HepG2 (cell line): ENCODE results near the gene NFKB2. TPM values are rescaled to one million over a fixed set of nuclear protein-coding genes. Genes with fewer than 3 reads are reported as not detected.

Experiments
- CBX1 ChIP-seq: IDR thresholded peaks from one replicate; pipeline ENCODE4 v1.6.1; 2016; ENCODE audit warnings: antibody characterized with exemption, low read depth
- CREM ChIP-seq, 2 experiments: sonication (generic) in 1 of 2; formaldehyde crosslinking in 1 of 2; IDR thresholded peaks; 2 replicates each; pipeline versions ENCODE4 v1.4.0 to v1.6.1; 2016 to 2020; ENCODE audit warnings: antibody characterized with exemption in 1 of 2, mild to moderate bottlenecking in 1 of 2, missing genetic modification reagents in 1 of 2
- HNF4G ChIP-seq, 2 experiments: sonication (generic) in 1 of 2; formaldehyde crosslinking in 1 of 2; IDR thresholded peaks; 2 replicates each; pipeline versions ENCODE4 v1.4.0 to v1.6.1; 2011 to 2020; ENCODE audit warnings: borderline replicate concordance in 2 of 2, low read depth in 2 of 2, mild to moderate bottlenecking in 2 of 2, low read length in 1 of 2, missing genetic modification reagents in 1 of 2, moderate library complexity in 1 of 2
- KDM1A ChIP-seq: IDR thresholded peaks from 2 replicates; pipeline ENCODE4 v1.6.1; 2016; ENCODE audit warnings: missing compliant biosample characterization
- MAF1 ChIP-seq: sonication (generic); formaldehyde crosslinking; IDR thresholded peaks from 2 replicates; pipeline ENCODE4 v1.5.0; 2020; ENCODE audit warnings: missing genetic modification reagents, borderline replicate concordance
- NFIC ChIP-seq: IDR thresholded peaks from 2 replicates; pipeline ENCODE4 v1.6.1; 2012; ENCODE audit warnings: mild to moderate bottlenecking, low read length, inconsistent platforms
- NPAS2 ChIP-seq: sonication (generic); formaldehyde crosslinking; IDR thresholded peaks from 2 replicates; pipeline ENCODE4 v1.8.0; 2022; ENCODE audit warnings: mild to moderate bottlenecking, missing genetic modification reagents, borderline replicate concordance
- PAX8 ChIP-seq: sonication (generic); formaldehyde crosslinking; IDR thresholded peaks from 2 replicates; pipeline ENCODE4 v1.8.0; 2022; ENCODE audit warnings: mild to moderate bottlenecking, missing genetic modification reagents, borderline replicate concordance
- RNF219 ChIP-seq: sonication (generic); formaldehyde crosslinking; IDR thresholded peaks from 2 replicates; pipeline ENCODE4 v1.5.0; 2020; ENCODE audit warnings: mild to moderate bottlenecking, missing genetic modification reagents
- ZBTB21 ChIP-seq: sonication (generic); formaldehyde crosslinking; IDR thresholded peaks from 2 replicates; pipeline ENCODE4 v1.4.0; 2020; ENCODE audit warnings: missing genetic modification reagents
- ZMYM3 ChIP-seq: sonication (generic); formaldehyde crosslinking; IDR thresholded peaks from 2 replicates; pipeline ENCODE4 v1.5.1; 2020; ENCODE audit warnings: mild to moderate bottlenecking, missing genetic modification reagents
- ZNF781 ChIP-seq: sonication (generic); formaldehyde crosslinking; IDR thresholded peaks from 2 replicates; pipeline ENCODE4 v1.5.1; 2020; ENCODE audit warnings: borderline replicate concordance, mild to moderate bottlenecking, missing genetic modification reagents; ENCODE audit errors: not compliant biosample characterization
- polyA plus RNA-seq, 8 experiments: library from polyadenylated mRNA; depleted of rRNA in 3 of 8; stranded (reverse) in 7 of 8; unstranded in 1 of 8; fragments of >200 nt; fragmentation: Illumina TruSeq in 4 of 8; extraction: Trizol in 4 of 8; gene quantifications; 2 replicates each; pipeline versions ENCODE4 v1.2.1 to v1.2.3, GENCODE V29; 2011 to 2016; ENCODE audit warnings: low read depth in 4 of 8, missing spikeins in 1 of 8, mixed read lengths in 1 of 8; ENCODE audit not compliant: insufficient read depth in 1 of 8
- total RNA-seq, 5 experiments: library from RNA; depleted of rRNA; stranded (reverse); fragments of >200 nt; fragmentation: Illumina TruSeq; extraction: Trizol; gene quantifications; 2 replicates each; pipeline ENCODE4 v1.2.3, GENCODE V29; 2016; ENCODE audit warnings: low read depth in 1 of 5
- TF ChIP-seq, protein P1 (sequence below): sonication (generic); formaldehyde crosslinking; IDR thresholded peaks from 2 replicates; pipeline ENCODE4 v1.4.0; 2020; ENCODE audit warnings: missing genetic modification reagents, borderline replicate concordance
- TF ChIP-seq, protein P2 (sequence below): sonication (generic); formaldehyde crosslinking; IDR thresholded peaks from 2 replicates; pipeline ENCODE4 v1.5.0; 2020; ENCODE audit warnings: mild to moderate bottlenecking, missing genetic modification reagents, moderate library complexity
- TF ChIP-seq, protein P3 (sequence below): sonication (generic); formaldehyde crosslinking; IDR thresholded peaks from 2 replicates; pipeline ENCODE4 v1.4.0; 2020; ENCODE audit warnings: missing genetic modification reagents, borderline replicate concordance

NFKB2 gene
- total and polyA plus RNA-seq, 2 of the 13 experiments (the other 11 are each of a cell fraction or from before 2014, with no cell fraction given) = 7.7 to 12.5 TPM

DNA sequence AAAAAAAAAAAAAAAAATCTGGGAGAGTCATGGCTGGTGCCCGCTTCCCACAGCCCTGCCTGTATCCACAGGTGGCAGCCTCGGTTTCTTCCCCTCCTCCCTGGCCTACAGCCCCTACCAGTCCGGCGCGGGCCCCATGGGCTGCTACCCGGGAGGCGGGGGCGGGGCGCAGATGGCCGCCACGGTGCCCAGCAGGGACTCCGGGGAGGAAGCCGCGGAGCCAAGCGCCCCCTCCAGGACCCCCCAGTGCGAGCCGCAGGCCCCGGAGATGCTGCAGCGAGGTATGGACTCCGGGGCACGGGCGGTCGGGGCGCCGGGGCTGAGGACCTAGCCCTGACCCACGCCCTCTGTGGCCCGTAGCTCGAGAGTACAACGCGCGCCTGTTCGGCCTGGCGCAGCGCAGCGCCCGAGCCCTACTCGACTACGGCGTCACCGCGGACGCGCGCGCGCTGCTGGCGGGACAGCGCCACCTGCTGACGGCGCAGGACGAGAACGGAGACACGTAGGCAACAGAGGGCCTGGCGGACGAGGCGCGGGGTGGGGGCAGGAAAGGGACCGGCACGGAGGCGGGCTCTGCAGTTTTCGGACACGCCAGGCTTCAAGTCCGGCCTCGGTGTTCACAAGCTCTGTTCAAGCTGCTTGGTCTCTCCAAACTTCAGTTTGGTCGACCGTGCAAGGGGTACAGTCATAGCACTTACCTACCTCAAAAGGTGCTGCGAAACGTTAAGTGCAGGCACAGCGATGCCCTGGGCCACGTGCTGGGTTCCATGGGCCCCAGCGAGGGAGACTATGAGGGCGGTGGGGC, 3.9 kb downstream of the NFKB2 start (continued):
- TF ChIP-seq HNF4G (IDR thresholded peaks at IDR 0.05; ENCODE audit: borderline replicate concordance, low read depth, low read length) = no peak
- peak; percentile 14; the same call in 1 of the 2 replicates for TF ChIP-seq HNF4G (CRISPR knock-in tag; IDR thresholded peaks at IDR 0.05; ENCODE audit: borderline replicate concordance, low read depth)
- TF ChIP-seq CBX1 = peak; percentile 77
- TF ChIP-seq CREM (IDR thresholded peaks at IDR 0.05) = no peak; the same call in 1 of the 2 replicates
- TF ChIP-seq CREM (CRISPR knock-in tag; IDR thresholded peaks at IDR 0.05) = peak; percentile 63; the same call in 1 of the 2 replicates
- TF ChIP-seq NFIC = no peak
- no peak for TF ChIP-seq RNF219 (CRISPR knock-in tag)
- peak; percentile 59; the same call in 1 of the 2 replicates for TF ChIP-seq ZBTB21 (CRISPR knock-in tag)
- TF ChIP-seq KDM1A (CRISPR knock-in tag) = no peak
- peak; percentile 51; the same call in 1 of the 2 replicates for TF ChIP-seq ZMYM3 (CRISPR knock-in tag)
- TF ChIP-seq PAX8 (CRISPR knock-in tag) = no peak
- TF ChIP-seq, protein P1, sequence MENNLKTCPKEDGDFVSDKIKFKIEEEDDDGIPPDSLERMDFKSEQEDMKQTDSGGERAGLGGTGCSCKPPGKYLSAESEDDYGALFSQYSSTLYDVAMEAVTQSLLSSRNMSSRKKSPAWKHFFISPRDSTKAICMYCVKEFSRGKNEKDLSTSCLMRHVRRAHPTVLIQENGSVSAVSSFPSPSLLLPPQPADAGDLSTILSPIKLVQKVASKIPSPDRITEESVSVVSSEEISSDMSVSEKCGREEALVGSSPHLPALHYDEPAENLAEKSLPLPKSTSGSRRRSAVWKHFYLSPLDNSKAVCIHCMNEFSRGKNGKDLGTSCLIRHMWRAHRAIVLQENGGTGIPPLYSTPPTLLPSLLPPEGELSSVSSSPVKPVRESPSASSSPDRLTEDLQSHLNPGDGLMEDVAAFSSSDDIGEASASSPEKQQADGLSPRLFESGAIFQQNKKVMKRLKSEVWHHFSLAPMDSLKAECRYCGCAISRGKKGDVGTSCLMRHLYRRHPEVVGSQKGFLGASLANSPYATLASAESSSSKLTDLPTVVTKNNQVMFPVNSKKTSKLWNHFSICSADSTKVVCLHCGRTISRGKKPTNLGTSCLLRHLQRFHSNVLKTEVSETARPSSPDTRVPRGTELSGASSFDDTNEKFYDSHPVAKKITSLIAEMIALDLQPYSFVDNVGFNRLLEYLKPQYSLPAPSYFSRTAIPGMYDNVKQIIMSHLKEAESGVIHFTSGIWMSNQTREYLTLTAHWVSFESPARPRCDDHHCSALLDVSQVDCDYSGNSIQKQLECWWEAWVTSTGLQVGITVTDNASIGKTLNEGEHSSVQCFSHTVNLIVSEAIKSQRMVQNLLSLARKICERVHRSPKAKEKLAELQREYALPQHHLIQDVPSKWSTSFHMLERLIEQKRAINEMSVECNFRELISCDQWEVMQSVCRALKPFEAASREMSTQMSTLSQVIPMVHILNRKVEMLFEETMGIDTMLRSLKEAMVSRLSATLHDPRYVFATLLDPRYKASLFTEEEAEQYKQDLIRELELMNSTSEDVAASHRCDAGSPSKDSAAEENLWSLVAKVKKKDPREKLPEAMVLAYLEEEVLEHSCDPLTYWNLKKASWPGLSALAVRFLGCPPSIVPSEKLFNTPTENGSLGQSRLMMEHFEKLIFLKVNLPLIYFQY (CRISPR knock-in tag) = 0 out of 2 replicates have a peak, but pooled peaks have one; percentile 70
- TF ChIP-seq, protein P2, sequence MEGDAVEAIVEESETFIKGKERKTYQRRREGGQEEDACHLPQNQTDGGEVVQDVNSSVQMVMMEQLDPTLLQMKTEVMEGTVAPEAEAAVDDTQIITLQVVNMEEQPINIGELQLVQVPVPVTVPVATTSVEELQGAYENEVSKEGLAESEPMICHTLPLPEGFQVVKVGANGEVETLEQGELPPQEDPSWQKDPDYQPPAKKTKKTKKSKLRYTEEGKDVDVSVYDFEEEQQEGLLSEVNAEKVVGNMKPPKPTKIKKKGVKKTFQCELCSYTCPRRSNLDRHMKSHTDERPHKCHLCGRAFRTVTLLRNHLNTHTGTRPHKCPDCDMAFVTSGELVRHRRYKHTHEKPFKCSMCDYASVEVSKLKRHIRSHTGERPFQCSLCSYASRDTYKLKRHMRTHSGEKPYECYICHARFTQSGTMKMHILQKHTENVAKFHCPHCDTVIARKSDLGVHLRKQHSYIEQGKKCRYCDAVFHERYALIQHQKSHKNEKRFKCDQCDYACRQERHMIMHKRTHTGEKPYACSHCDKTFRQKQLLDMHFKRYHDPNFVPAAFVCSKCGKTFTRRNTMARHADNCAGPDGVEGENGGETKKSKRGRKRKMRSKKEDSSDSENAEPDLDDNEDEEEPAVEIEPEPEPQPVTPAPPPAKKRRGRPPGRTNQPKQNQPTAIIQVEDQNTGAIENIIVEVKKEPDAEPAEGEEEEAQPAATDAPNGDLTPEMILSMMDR (CRISPR knock-in tag) = peak; percentile 99
- no peak for TF ChIP-seq MAF1
- TF ChIP-seq, protein P3, sequence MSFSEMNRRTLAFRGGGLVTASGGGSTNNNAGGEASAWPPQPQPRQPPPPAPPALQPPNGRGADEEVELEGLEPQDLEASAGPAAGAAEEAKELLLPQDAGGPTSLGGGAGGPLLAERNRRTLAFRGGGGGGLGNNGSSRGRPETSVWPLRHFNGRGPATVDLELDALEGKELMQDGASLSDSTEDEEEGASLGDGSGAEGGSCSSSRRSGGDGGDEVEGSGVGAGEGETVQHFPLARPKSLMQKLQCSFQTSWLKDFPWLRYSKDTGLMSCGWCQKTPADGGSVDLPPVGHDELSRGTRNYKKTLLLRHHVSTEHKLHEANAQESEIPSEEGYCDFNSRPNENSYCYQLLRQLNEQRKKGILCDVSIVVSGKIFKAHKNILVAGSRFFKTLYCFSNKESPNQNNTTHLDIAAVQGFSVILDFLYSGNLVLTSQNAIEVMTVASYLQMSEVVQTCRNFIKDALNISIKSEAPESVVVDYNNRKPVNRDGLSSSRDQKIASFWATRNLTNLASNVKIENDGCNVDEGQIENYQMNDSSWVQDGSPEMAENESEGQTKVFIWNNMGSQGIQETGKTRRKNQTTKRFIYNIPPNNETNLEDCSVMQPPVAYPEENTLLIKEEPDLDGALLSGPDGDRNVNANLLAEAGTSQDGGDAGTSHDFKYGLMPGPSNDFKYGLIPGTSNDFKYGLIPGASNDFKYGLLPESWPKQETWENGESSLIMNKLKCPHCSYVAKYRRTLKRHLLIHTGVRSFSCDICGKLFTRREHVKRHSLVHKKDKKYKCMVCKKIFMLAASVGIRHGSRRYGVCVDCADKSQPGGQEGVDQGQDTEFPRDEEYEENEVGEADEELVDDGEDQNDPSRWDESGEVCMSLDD (CRISPR knock-in tag) = no peak
- TF ChIP-seq ZNF781 (CRISPR knock-in tag) = no peak
- no peak for TF ChIP-seq NPAS2
